ENCODE data around the gene COA6. TPM values are rescaled to one million over a fixed set of nuclear protein-coding genes. Genes with fewer than 3 reads are reported as not detected.

Gene COA6
- total and polyA plus RNA-seq, 2 of the 13 experiments (the other 11 are each of a cell fraction or from before 2014, with no cell fraction given): 32.4 to 104 TPM

- TF ChIP-seq PBX3 (CRISPR knock-in tag; IDR thresholded peaks at IDR 0.05; ENCODE audit: borderline replicate concordance) (no peak), PPARG (CRISPR knock-in tag; conservative IDR thresholded peaks at IDR 0.05) (no peak), TGIF2 (CRISPR knock-in tag; IDR thresholded peaks at IDR 0.05) (0 out of 2 replicates have a peak, but pooled peaks have one; percentile 13), ZSCAN31 (CRISPR knock-in tag; IDR thresholded peaks at IDR 0.05; ENCODE audit: low read depth) (peak; percentile 63; the same call in 1 of the 2 replicates), THAP9 (CRISPR knock-in tag; IDR thresholded peaks at IDR 0.05; ENCODE audit: borderline replicate concordance) (peak; percentile 91), TFE3 (CRISPR knock-in tag; IDR thresholded peaks at IDR 0.05) (peak; percentile 96), POGK (CRISPR knock-in tag; conservative IDR thresholded peaks at IDR 0.05) (no peak; the same call in 1 of the 2 replicates), ZNF547 (CRISPR knock-in tag; IDR thresholded peaks at IDR 0.05) (peak; percentile 93), POLR2G (IDR thresholded peaks at IDR 0.05; ENCODE audit: low read depth, low read length) (peak; percentile 97), NFYC (CRISPR knock-in tag; IDR thresholded peaks at IDR 0.05) (no peak; the same call in 1 of the 2 replicates), ZNF280D (CRISPR knock-in tag; IDR thresholded peaks at IDR 0.05) (peak; percentile 94), ZNF260 (CRISPR knock-in tag; IDR thresholded peaks at IDR 0.05; ENCODE audit: borderline replicate concordance, low read depth) (peak; percentile 82; the same call in 1 of the 2 replicates), ZNF296 (CRISPR knock-in tag; conservative IDR thresholded peaks at IDR 0.05) (no peak), SIX1 (CRISPR knock-in tag; IDR thresholded peaks at IDR 0.05; ENCODE audit: borderline replicate concordance) (no peak), ZBTB26 (CRISPR knock-in tag; IDR thresholded peaks at IDR 0.05; ENCODE audit: borderline replicate concordance) (peak; percentile 47; the same call in 1 of the 2 replicates)
Observed at GRCh38 chr1:234373064-234373958, at the start of gene COA6 (continued).

Measured in HepG2 (cell line).